ENCODE measurements around the gene GGA1. TPM values are rescaled to one million over a fixed set of nuclear protein-coding genes. Genes with fewer than 3 reads are reported as not detected.

The GGA1 gene
- total and polyA plus RNA-seq, 11 donors, result 22.7 to 45.7 (median 27.4) TPM

- DNase-seq (no peak), ATAC-seq (no peak)
- H3K27me3 ChIP-seq, result no peaks in the 10 kb centered on the region
- no peaks in the 10 kb centered on the region for H3K9me3 ChIP-seq
- peak overlapping the region in 9 of 12 donors; percentile 51 to 88 (median 72) for H3K27ac ChIP-seq
- peaks cover 0 to 4% (median 0%) of the 10 kb centered on the region in 9 donors for H3K36me3 ChIP-seq
- TF ChIP-seq CTCF (IDR thresholded peaks at IDR 0.05) (no peak), POLR2A (IDR thresholded peaks at IDR 0.05) (no peak)
- 3 to 8% (median 4%) methylated on average over 19 to 68 of the region's 68 CpGs for WGBS, 4 donors
- H3K4me3 ChIP-seq, result peak overlapping the region; percentile 40 to 86 (median 64)
- H3K4me1 ChIP-seq, result peaks cover 0 to 56% (median 40%) of the 10 kb centered on the region in 12 donors
- intact Hi-C loops (cut with DNase I), result loop anchor here in 4 of 10 donors (2.0 kb wide), 1 partner anchor 16 kb away; the partner anchor contains the start of gene LGALS1 (in 4 of the 4)
These were observed 50.6 kb downstream of the GGA1 start for GRCh38 chr22:37659066-37659896.

DNA sequence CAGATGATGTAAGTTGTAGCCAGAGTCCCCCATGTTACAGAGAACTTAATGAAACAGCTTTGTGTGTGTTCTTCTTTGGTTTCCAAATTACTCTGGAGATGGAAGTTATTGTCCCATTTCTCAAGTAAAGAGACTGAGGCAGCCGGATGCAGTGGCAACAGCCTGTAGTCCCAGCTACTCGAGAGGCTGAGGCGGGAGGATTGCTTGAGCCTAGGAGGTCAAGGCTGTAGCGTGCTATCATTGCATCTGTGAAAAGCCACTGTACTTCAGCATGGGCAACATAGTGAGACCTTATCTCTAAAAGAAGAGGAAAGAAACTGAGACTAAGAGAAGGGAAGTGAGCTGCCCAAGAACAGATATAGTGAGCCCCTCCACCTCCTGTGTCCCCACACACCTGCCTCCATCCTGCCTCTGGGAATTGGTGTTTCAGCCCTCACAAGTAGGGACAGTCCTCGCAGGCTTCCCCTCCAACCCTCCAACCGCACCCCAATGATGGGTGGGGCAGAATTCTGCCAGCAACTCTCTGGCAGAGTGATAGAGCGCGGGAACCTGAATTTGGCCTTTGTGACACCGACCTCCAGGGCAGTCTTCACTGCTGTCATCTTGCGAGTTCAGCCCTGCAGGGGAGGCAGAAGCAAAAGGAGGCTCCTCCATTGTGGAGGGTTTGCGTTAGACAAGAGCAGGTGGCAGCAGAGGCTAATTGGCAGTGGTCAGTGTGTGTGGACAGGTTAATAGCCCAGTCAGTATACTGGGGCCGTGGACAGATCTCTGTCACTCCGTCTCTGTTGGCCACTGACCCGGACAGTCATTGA is 51.5 kb downstream of the GGA1 start:
- no peak for TF ChIP-seq CTCF (IDR thresholded peaks at IDR 0.05)
- Histone ChIP-seq H3K27ac (peak overlapping the region in 6 of 12 donors; percentile 51 to 87 (median 73)), H3K4me3 (peak overlapping the region in 10 of 12 donors; percentile 51 to 86 (median 66)), H3K4me1 (peaks cover 0 to 62% (median 43%) of the 10 kb centered on the region in 12 donors), H3K36me3 (peaks cover 0 to under 1% (median 0%) of the 10 kb centered on the region in 9 donors), H3K9me3 (no peaks in the 10 kb centered on the region), H3K27me3 (no peaks in the 10 kb centered on the region)
- no peak for DNase-seq
- intact Hi-C loops (cut with DNase I), result loop anchor here in 5 of 10 donors (2.0 kb wide), 2 partner anchors 15 to 21 kb away; partner anchors contain the start of gene LGALS1 (in 4 of the 5)
- ATAC-seq, result no peak
- WGBS, 4 donors, result 80 to 83% (median 82%) methylated on average over 14 of the region's 14 CpGs

- H3K4me1 ChIP-seq, result peaks cover 0 to 60% (median 43%) of the 10 kb centered on the region in 12 donors
These were observed 52.0 kb downstream of the GGA1 start for GRCh38 chr22:37660709-37661045.

More at GRCh38 chr22:37660709-37661045, 52.0 kb downstream of the GGA1 start:
- intact Hi-C loops (cut with DNase I), result loop anchor here in 2 of 10 donors (2.0 kb wide), 1 partner anchor 20 kb away; no protein-coding TSS in a partner anchor
- Histone ChIP-seq H3K4me3 (peak overlapping the region in 2 of 12 donors; percentile 2 to 65), H3K36me3 (peaks cover 0 to 6% (median 3%) of the 10 kb centered on the region in 9 donors), H3K27me3 (no peaks in the 10 kb centered on the region), H3K9me3 (no peaks in the 10 kb centered on the region), H3K27ac (peak overlapping the region in 10 of 12 donors; percentile 18 to 87 (median 70))
- ATAC-seq (no peak), DNase-seq (no peak)
- 75 to 83% (median 78%) methylated on average over 2 of the region's 2 CpGs for WGBS, 4 donors
- TF ChIP-seq CTCF (IDR thresholded peaks at IDR 0.05) (no peak), POLR2A (IDR thresholded peaks at IDR 0.05) (no peak)

All from heart left ventricle (tissue), 16 donors.